Ureter (tissue), 1 donor: Measurements from ENCODE around the gene BCL2A1. TPM values are rescaled to one million over a fixed set of nuclear protein-coding genes. Genes with fewer than 3 reads are reported as not detected.
"Not testable (repeated sequence)": the region's sequence is repeated elsewhere in the genome, so short reads cannot be mapped to it uniquely, and the experiment has no call there.

Experiments used
- DNase-seq: peaks from one replicate; pipeline ENCODE4 v3.0.0-alpha.2; 2020; ENCODE audit warnings: low spot score
- total RNA-seq: library from RNA; stranded (reverse); gene quantifications from one replicate; pipeline ENCODE4 v1.2.4, GENCODE V29; 2023
- donor health status: DM: yes; HTN: yes; CAD: no.

BCL2A1 gene
- total RNA-seq, 1 donor from 2014 or later: 0.83 TPM

DNA sequence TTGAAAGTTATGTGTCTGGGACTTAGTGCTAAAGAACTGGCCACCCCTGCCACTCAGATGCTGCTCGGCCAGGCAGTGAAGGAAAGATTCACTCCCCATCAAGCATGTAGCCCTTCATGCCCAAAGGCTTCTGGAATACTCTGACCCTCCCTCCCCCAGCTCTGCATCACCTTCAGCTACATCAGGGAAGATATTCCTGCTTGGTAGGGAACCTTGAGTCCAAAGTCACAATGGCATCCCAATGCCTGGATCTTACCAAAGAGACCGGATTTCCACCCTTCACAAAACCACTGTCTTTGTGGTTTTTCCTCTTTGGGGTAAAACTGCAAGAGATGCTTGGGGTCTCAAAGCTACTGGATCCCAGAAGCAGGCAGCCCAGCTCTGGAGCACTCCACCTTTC is 18.2 kb upstream of the BCL2A1 start:
- no peak for DNase-seq

DNA sequence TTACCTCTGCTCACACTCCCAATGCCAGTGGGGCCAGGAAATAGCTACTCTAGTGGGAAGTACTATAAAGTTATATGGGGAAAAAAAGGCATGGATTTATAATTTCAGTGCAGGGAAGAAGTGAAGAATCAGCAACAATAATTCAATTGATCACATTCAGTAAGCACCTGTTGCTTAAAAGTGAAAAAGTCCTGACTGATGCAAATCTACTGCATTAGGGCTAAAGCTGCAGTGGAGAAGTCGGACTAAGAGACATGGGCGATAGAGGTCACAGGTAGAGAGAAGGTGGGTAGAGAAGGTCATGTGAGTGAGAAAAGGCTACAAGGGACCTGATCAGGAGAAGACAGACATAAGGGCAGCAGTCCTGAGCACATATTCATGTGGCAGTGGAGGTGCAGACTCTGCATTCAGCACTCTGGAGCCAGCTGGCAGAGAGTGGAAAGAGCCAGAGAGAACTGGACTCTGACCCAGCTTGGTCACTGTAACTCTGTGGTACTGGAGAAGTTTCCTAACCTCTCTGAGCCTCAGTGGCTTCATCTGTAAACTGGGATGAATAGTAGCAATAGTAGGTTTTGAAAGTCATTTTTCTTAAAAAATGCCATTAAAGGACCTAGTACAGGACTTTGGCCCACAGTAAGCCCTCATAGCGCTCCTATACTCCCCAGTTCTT is 17.6 kb upstream of the BCL2A1 start:
- no peak for DNase-seq

DNA sequence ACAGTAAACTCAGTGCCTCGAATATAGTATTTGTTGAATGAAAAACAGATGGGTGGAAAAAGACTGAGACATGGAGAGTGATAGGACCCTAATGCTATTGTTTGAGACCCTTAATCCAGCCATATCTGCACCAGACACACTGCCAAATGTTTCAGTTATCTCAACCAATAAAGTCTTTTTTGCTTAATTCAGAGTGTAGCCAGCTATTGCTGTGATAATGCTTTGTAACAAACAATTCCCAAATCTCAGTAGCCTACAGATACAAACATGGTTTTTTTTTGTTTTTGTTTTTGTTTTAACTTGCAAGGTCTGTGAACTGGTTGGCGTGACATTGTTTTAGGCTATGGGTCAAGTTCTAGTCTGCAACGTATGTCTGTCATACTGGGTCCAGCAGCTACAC is 17.0 kb upstream of the BCL2A1 start:
- no peak for DNase-seq

DNA sequence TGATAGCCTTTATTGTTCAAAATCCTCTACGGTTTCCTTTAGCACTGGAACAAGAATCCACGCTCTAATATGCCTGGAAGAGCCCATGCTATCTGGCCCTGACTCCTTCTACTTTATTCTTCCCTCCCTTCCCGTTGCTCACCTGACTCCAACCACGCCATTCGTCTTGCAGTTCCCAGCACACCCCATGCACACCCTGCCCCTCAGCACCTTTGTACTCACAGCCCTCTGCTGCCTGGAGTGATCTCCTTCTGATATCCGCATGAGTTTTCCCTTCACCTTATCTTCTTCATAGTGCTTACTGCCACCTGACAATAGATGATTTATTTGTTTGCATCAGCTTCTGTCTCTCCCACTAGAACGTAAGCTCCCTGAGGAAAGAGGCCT is 16.6 kb upstream of the BCL2A1 start:
- DNase-seq: peak; percentile 7

DNA sequence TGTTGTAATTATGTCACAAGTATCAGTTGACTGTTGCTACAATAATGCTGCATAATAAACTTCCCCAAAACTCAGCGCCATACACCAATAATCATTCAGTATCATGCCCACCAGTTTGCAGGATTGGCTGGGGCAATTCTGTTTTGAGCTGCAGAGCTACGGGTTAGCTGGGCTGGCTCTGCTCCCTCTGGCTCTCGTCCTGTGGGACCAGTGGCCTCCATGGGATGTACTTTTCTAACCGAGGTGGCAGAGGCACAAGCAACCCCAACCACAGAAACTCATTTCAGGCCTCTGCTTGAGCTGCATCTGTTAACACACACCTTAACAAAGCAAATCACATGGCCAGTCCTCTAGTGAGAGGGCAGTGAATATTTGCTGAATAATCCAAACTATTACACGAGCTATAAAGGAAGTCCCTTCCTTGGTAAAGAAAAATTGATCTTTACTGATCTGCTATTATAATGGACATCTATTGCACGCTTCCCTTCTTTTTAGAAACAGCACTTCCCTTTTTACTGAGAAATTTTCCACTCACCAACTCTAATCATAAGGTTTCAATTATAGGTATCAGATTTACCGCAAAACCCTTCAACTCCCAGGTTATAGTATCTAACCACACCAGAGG is 10.9 kb upstream of the BCL2A1 start:
- DNase-seq: peak; percentile 39

DNA sequence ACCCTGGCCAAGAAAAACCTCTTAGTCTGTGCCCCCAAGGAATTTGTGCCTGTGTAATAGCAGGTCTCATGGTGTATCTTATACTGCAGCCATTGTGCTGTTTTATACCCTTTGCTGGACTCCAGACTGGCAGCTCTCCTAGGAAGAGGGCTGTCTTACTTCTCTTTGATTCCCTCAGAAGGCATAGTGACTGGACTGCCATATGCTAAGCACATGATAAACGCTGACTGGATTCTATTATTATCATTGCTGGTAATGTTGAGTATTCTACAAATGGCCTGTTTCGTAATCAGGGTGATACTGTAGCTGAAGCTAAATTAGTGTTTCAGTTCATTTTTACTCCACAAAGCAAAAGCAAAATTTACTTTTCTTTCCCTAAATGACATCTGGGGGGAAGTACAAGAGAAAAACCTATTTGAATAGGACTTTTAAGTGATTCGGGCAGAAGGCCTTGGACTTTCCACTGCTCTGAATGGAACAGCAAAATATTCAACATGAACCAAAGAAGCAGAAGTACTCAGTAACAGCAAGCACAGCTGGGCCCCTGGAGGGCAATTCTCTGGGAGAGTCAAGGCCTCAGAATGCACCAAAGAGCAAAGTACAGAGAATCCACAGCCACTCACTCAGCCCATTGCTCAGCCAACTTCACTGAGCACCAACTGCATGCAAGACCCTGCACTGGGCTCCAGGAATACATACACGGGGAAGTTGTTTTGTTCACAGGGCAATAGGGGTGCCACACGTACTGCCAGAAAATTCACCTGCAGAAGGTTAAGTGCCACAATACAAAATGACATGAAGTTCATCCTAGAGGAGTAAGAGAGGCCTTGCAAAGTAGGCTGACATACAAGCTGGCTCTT is 7.9 kb upstream of the BCL2A1 start:
- no peak for DNase-seq

DNA sequence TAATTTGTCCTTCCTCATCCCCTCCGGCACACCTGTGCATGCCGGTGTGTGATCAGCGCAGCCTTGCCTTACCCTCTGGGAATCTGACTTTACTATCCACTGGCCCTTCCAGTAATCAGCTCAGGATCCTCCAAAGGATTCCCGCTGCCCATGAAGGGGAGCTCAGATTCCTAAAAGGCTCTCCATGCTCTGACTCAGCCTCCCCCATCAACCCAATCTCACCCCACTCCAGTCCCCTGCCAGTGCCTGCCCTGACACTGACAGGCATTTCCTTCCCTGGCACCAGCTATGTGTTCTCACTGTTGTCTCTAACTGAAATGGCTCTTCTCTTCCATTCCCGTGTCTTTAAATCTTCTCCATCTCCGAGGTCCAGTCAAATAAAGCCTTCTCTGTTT is 7.3 kb upstream of the BCL2A1 start:
- no peak for DNase-seq

DNA sequence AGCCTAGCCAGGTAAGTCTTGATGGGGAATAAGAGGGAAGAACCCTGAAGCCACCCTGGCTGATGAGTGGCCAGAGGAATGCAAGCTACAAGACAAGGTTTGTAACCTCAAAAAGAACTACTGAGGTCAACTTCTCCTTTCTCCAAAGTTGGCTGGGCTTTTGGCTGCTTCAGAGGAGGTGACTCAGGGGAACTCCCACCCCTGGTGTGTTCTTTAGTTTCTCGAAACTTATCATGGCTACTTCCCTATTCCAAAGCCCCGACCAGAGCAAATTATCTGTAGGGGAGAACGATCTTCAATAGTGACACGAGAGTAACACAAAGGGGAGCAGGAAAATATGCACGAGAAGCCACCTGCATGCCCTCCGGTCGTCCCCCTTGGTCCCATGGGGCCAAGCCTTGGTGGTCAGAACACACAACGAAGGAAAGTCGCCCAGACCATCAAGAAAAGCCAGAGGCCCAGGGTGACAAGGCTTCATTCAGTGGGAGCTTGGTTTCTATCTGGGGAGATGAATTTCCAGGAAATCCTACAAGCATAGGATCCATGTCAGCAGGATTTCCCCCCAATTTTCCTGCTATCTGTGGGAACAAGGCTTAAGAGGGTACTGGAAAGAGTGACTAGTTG is 6.5 kb upstream of the BCL2A1 start:
- no peak for DNase-seq

DNA sequence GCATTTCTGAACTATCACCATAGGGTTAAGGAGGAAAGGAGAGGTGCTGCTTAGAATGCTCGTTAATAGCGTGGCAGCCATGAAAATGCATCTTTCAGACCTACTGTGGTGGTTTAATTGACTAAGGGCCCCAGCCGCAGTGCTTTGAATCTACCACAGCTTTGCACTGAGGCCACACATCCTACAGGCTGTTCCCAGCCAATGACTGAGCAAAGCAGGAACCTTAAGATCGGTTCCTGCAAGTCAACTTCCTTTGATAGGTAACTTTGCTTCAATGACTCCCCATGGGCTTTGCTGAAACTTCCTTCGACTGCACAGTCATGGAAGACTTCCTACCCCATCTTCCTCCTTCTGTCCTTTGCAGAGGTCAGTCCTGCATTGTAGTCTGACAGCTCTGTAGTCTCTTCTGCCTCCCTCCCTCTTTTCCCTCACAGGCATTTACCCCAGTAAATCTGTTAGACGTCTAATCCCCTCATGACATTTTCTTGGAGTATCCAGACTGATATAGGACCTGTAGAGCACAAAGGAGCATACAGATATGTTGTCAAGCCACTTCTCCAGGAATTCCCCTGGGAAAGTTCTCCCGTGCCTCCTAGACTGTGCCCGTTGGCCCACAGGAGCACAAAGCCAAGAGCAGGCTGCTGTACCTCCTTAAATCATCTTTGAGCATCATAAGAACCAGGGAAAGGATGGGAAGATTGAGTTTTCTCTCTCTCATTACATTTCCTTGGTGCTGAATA is 2.6 kb upstream of the BCL2A1 start:
- no peak for DNase-seq

DNA sequence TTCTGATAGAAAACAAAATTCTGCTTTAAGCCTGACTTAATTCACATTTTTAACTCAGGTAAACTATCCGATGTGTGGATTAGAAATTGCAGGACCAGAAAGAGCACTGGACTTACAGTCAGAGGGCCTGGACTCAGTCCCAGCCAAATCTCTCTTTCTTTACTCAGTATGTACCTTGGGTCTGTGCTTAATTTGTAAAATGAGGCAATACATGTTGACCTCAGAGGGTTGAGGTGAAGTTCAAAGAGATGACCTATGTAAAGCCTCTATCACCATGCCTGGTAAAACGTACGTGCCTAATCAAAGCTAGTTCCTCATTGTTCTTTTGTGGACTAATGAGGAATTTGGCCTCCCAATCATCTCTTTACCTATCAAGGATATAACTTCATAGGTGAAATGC is 1.9 kb upstream of the BCL2A1 start:
- no peak for DNase-seq

DNA sequence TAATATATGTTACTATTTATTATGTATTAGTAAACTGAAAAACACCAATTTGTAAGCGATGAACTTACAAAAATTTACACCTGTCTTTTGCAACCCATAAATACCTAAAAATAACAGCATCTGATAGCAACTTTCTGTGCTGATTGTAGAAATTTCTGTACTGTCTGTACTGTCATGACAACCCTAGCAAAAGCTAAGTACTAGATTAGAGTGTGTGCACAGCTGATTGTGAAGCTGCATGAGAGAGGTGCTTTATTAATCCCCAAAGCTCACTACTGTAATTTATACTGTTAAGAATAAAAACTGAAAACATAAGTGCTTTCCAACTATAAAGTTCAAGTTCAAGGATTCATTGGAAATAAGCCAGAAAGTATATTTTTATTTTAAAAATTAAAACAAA is 815 bp downstream of the BCL2A1 start:
- DNase-seq: no peak

DNA sequence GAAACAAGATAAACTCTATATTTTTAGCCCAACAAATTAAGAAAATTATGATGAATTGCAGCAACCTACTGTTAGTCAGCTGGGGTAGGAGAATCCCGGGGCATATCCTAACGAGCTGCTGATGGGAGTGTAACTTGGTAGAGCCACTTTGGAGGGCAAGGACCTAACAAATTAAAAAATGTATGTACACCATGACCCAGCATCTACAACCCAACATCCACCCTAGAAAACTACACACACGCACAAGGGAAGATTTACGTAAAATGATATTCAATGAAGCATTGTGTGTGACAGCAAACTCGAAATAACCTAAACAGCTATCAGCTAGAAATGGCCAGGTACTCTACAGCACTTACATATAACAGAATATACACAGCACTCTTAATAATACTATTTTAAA is 1.9 kb downstream of the BCL2A1 start:
- no peak for DNase-seq

DNA sequence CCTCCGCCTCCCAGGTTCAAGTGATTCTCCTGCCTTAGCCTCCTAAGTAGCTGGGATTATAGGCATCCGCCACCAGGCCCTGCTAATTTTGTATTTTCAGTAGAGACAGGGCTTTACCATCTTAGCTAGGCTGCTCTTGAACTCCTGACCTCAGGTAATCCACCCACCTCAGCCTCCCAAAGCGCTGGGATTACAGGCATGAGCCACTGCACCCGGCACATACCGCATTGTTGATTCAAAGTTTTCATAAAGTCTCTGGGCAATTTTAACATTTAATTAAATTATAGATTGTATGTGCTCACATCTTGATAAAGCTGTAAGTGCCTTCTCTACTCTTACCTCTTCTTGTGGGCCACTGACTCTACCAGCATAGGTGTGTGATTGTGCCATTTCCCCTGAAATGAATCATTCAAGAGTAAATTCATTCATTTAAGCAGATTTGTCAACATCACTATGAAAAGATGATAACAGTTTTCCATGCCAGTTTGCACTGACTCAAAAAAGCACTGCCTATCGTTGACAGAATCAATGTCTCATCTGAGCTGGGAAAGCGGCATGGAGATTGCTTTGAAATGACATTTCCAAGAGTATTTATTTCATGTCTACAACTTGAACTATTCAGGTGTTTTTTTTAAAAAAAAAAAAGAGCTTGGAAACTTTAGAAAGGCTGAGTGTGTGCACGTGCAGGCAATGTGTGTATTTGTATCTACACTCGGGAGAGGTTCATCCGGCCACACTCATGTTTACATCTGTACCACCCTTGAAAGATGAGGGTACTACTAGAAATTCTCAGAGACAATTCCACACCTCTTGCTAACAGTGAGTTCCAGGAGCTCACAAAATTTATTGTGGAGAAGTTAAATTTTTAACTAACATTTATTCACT is 3.5 kb downstream of the BCL2A1 start:
- no peak for DNase-seq

DNA sequence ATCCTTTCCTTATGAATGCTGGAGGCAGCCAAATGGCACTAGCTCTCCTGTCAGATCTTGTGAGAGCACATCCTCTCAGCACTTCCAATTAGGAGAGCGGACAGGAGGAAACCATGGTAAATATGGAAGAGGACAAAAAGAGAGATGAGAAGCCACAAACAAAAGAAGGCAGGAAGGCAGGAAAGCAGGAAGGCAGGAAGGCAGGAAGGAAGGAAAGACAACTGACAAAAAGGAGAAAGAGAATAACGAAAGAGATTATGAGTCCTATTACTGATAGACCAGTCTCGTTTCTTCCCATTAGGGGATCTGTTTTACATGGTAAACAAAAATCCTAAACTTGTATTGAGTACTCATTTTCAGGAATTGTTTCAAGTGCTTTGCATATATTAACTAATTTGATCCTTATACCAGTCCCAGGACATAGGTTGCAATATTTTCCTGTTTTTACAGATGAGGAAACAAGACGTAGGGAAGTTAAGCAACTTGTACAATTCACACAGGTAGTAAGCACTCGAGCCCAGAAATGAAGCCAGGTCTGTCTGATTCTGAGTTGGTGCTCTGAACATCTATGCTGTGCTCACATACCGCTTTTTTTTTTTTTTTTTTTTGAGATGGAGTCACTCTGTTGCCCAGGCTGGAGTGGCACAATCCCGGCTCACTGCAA is 4.2 kb downstream of the BCL2A1 start:
- DNase-seq: no peak

DNA sequence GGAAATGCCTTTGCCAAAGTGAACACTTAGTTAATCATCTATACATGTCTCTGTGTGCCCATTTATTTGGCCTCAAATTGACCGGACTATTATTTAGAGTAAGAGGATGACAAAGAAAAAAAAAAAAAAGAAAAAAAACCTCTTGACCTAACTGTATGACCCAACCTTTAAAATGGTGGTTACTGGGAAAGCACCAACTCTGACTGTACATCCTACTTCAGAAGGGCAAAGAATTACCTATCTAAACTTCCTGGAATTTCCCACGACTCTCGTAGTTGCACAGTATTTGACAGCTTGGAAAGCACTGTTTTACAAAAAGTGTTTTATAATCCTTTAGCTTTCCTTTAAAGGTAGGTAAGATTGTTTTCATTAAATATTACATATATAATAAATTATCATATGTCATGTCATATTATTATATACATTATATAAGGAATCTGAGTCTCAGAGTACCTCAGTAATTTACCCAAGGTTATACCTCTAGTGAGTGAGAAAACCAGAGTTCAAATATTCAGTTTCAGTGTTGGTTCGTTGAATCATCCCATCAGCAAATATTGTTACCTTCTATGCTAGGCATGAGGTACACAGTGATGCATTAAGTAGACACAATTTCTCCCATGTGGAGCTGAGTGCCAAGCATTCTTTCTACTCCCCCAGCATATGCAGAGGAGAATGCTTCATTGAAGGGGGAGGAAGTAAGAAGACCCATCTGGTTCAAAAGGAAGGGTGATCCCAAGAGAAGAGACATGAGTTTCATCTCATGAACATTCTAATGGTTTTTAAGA is 5.0 kb downstream of the BCL2A1 start:
- no peak for DNase-seq

DNA sequence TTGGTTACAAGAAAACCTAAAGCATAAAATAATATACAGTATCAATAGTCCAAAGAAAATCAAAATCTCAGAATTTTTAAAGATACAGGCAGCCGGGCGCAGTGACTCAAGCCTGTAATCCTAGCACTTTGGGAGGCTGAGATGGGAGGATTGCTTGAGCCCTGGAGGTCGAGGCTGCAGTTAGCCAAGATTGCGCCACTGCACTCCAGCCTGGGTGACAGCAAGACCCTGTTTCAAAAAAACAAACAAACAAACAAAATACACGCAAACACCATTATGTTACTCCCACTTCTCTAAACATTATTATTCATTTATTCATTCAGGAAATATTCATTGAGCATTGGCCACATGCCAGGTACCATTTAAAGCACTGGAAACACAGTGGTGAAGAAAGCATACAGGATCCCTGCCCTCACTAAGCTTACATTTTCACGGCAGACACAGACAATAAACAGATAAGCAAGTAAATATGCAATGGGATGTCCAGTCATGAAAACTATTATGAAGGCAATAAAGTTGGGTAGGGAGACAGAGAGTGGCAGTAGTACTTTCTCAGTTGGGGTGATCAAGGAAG is 6.7 kb downstream of the BCL2A1 start:
- no peak for DNase-seq

DNA sequence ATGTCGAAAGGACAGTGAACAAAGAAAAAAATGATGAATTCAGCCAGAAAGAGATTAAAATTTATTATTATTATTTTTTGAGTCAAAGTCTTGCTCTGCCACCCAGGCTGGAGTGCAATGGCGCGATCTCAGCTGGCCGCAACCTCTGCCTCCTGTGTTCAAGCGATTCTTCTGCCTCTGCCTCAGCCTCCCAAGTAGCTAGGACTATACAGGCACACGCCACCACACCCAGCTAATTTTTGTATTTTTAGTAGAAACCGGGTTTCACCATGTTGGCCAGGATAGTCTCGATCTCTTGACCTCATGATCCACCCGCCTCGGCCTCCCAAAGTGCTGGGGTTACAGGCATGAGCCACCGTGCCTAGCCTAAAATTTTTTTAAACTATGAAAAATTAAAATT is 8.1 kb downstream of the BCL2A1 start:
- not testable (repeated sequence) for DNase-seq

DNA sequence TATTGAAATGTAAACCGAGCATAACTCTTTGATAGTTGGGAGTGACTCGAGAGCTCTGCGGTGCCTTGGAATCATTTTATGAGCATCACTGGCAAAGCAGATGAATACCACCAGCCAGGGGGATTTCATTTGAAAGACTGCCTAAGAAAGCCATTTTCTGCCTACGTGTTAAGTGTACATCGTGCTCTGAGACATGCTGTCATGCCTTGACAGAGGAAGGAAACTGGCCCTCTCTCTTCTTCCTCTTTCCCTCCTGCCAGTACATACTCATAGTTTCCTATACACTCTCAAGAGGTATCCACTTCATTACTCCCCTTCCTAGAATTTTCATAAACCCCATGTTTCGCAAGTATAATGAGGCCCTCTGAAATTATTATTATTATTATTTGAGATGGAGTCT is 8.8 kb downstream of the BCL2A1 start:
- no peak for DNase-seq
